ENCODE data around the gene MRPL34.
A peak's percentile ranks its signal among the peaks of the same experiment; 100 is the strongest.

The MRPL34 gene

DNA sequence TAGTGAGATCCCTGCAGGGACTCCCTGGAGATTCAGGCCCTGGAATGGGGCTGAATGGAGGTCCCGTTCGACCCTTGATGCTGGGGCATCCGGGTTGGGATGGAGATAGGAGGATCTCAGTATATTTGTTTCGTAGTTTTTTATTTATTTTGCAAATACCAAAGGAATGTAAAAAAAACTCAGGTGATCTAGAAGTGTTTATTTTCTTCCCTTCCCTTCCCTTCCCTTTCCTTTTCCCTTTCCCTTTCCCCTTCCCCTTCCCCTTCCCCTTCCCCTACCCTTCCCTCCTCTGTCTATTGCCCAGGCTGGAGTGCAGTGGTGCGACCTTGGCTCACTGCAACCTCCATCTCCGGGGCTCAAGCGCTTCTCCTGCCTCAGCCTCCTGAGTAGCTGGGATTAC, 36.2 kb downstream of the MRPL34 start:
- DNase-seq (ENCODE audit: low read depth) = no peak

DNA sequence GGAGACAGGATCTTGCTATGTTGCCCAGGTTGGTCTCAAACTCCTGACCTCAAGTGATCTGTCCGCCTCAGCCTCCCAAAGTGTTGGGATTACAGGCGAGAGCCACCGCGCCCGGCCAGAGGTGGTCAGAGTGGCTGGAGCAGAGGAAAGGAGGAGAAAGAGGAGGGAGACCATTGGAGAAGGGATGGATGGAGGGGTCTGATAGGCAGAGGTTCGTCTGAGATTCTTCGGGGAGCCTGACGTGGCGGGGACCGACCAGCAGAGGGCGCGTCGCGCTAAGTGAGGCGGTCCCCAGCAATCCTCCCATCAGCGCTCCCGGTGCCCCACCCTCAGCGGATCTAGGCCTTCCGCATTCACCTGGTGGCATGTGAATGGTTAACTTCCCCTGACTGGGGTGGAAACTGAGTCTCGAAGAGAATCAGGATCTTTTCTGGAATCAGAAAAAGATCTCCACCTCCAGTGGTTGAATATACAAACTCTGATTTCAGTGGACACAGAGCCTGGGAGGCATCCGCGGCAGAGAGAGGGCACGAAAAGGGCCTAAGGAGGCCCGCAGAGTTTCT, 40.5 kb downstream of the MRPL34 start:
- DNase-seq (ENCODE audit: low read depth) = peak; percentile 69

GRCh38 chr19:17347361-17347760, 41.7 kb downstream of the MRPL34 start:
- no peak for DNase-seq (ENCODE audit: low read depth)

- DNase-seq (ENCODE audit: low read depth) = no peak
Observed at GRCh38 chr19:17347877-17348276, 42.2 kb downstream of the MRPL34 start.

DNA sequence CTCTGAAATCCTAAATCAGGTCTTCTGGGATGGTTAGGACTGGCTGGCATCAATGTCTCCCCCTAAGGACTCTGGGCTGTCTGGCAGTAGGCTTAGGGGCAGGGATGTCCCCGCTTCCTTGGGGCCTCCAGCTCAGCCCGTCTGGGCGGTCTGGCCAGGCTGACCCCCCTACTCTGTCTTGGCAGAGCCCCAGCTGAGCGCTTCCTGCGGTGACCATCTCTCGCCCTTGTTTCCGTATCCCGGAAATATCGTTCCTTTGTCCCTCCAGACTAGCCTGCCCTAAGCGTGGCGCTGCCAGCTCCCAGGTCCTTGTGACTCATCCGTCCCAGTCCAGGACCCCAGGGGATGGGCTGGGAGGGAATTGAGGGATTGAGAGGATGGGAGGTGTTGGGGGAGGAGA, 43.0 kb downstream of the MRPL34 start:
- DNase-seq (ENCODE audit: low read depth) = no peak

GRCh38 chr19:17351815-17352435, 46.3 kb downstream of the MRPL34 start:
- DNase-seq (ENCODE audit: low read depth) = no peak

DNA sequence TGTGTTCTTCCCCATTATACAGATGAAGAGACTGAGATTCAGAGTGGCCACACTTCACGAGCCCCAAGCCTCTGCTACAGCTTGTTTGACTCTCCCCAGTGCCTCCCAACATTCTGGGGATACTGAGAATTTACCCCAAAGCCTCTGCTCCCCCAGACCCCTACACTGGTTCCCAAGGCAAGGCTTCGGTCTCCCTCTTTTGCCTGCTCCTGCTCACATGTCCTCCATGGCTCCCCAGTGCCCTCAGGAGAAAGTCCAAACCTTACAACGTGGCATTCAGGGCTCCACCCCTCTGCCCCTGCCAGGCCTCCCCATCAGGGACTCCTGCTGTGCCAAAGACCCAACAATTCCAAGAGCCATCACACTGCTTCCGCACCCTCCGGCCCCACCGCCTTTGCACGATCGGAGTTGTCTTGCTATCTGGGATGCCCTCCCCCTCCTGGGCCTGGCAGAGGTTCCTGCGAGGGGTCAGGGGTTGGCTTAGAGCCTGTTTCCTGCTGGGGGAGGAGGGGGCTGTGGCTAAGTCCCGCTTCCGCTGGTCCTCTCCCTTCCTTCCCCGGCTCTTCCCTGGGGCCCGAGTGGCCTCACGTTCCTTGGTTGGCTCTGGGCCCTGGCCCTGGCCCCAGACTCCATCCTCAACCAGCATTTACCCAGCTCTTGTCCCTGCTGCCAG, 47.1 kb downstream of the MRPL34 start:
- no peak for DNase-seq (ENCODE audit: low read depth)

DNA sequence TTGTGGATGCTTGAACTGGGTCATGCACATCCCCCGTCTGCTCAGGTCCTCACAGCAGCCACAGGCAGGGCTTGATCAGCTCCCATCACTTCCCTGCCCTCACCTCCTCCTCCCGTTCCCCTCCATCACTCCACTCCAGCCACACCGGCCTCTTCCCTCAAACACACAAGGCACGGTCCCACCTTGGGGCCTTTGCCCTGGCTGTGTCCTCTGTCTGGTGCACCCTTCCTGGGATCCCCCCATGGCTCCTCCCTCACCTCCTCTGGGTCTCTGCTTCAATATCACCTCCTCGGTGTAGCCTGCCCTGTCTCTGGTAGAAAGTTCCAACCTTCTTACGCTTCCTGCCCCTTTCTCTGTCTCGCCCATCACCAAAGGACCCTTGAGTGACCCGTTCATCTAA, 47.7 kb downstream of the MRPL34 start:
- no peak for DNase-seq (ENCODE audit: low read depth)
